Uterus (tissue), 2 donors: ENCODE data around the gene KRTAP19-2.

Experiments
- CTCF ChIP-seq, 4 experiments: fragments of 200-600 bp in 2 of 4; fragments of 450-650 bp in 2 of 4; sonication (generic) in 2 of 4; IDR thresholded peaks; one replicate each; pipeline ENCODE4 v1.5.1; 2016 to 2019; ENCODE audit warnings: antibody characterized with exemption in 4 of 4, mild to moderate bottlenecking in 2 of 4, moderate library complexity in 1 of 4
- POLR2A ChIP-seq, 2 donors: fragments of 450-650 bp; IDR thresholded peaks; one replicate each; pipeline ENCODE4 v1.6.1; 2016; ENCODE audit warnings: antibody characterized with exemption in 2 of 2, mild to moderate bottlenecking in 1 of 2, moderate library complexity in 1 of 2

GRCh38 chr21:30448514-30448913 is 38.7 kb downstream of the KRTAP19-2 start:
- TF ChIP-seq POLR2A (IDR thresholded peaks at IDR 0.05) (no peak), CTCF (IDR thresholded peaks at IDR 0.05) (no peak)
